Gastroesophageal sphincter (tissue), 4 donors: ENCODE data around the gene RFC2. TPM values are rescaled to one million over a fixed set of nuclear protein-coding genes. Genes with fewer than 3 reads are reported as not detected.

ENCODE experiments used
- ATAC-seq: fragments of 150-250 bp; one replicate; pipeline ENCODE4 v1.9.1; 2016; ENCODE audit warnings: mild to moderate bottlenecking, moderate library complexity
- H3K27ac ChIP-seq, 4 donors: fragments of 200-600 bp; sonication (generic) in 3 of 4; 1 replicate in 3 of 4; 2 replicates in 1 of 4; pipeline ENCODE4 v1.5.1; 2016 to 2019
- H3K27me3 ChIP-seq: fragments of 200-600 bp; sonication (generic); one replicate; pipeline ENCODE4 v1.5.1; 2019
- H3K36me3 ChIP-seq, 2 donors: fragments of 200-600 bp; sonication (generic); one replicate each; pipeline ENCODE4 v1.5.1; 2019; ENCODE audit warnings: control low read depth in 1 of 2
- H3K4me1 ChIP-seq, 3 donors: fragments of 200-600 bp; sonication (generic); 1 replicate in 2 of 3; 2 replicates in 1 of 3; pipeline ENCODE4 v1.5.1; 2016 to 2019; ENCODE audit warnings: control low read depth in 2 of 3
- H3K4me3 ChIP-seq, 2 donors: fragments of 200-600 bp; sonication (generic); one replicate each; pipeline ENCODE4 v1.5.1; 2019; ENCODE audit warnings: mild to moderate bottlenecking in 1 of 2, moderate library complexity in 1 of 2
- H3K9me3 ChIP-seq, 3 donors: fragments of 200-600 bp; sonication (generic); one replicate each; pipeline ENCODE4 v1.5.1; 2017 to 2019; ENCODE audit warnings: control low read depth in 2 of 3
- CTCF ChIP-seq, 4 experiments: fragments of 200-600 bp in 2 of 4; fragments of 450-650 bp in 2 of 4; sonication (generic) in 1 of 4; IDR thresholded peaks; one replicate each; pipeline ENCODE4 v1.5.1; 2017 to 2019; ENCODE audit warnings: antibody characterized with exemption in 4 of 4, mild to moderate bottlenecking in 2 of 4, moderate library complexity in 2 of 4
- EP300 ChIP-seq: sonication (generic); formaldehyde crosslinking; IDR thresholded peaks from one replicate; pipeline ENCODE4 v1.6.1; 2017; ENCODE audit warnings: antibody characterized with exemption, mild to moderate bottlenecking
- POLR2A ChIP-seq, 2 donors: fragments of 450-650 bp; IDR thresholded peaks; one replicate each; pipeline ENCODE4 v1.6.1; 2017; ENCODE audit warnings: antibody characterized with exemption in 2 of 2, mild to moderate bottlenecking in 2 of 2, moderate library complexity in 1 of 2
- POLR2AphosphoS5 ChIP-seq: sonication (generic); formaldehyde crosslinking; IDR thresholded peaks from one replicate; pipeline ENCODE4 v1.6.1; 2017; ENCODE audit warnings: antibody characterized with exemption
- WGBS, 2 donors: methylation state at CpG; one replicate each; pipeline ENCODE4 v1.1.5; 2018; ENCODE audit warnings: low coverage in 1 of 2; 5-methylcytosine and 5-hydroxymethylcytosine counted together
- total RNA-seq, 4 donors: library from RNA; depleted of rRNA; stranded (reverse); fragments of >200 nt; gene quantifications; one replicate each; pipeline ENCODE4 v1.1.0, GENCODE V29; 2016

The RFC2 gene
- total RNA-seq, 4 donors from 2014 or later: 11.3 to 12.2 (median 11.3) TPM

- Histone ChIP-seq H3K27ac (no peak overlapping the region), H3K27me3 (no peaks in the 10 kb centered on the region), H3K4me3 (no peak overlapping the region), H3K4me1 (no peaks in the 10 kb centered on the region), H3K36me3 (peaks cover 5 to 83% of the 10 kb centered on the region in 2 donors), H3K9me3 (no peaks in the 10 kb centered on the region)
- TF ChIP-seq POLR2AphosphoS5 (no peak), POLR2A (IDR thresholded peaks at IDR 0.05) (no peak)
- no peak for ATAC-seq
- 67 to 89% methylated on average over 1 to 13 of the region's 14 CpGs for WGBS, 2 donors
Measured at GRCh38 chr7:74194686-74195085, 59.5 kb downstream of the RFC2 start.

GRCh38 chr7:74193913-74194312 is 60.3 kb downstream of the RFC2 start:
- 83 to 85% methylated on average over 6 to 7 of the region's 7 CpGs for WGBS, 2 donors
- TF ChIP-seq POLR2A (IDR thresholded peaks at IDR 0.05) (no peak), POLR2AphosphoS5 (no peak), CTCF (IDR thresholded peaks at IDR 0.05) (no peak), EP300 (no peak)
- ATAC-seq: no peak

GRCh38 chr7:74193054-74193453 is 61.1 kb downstream of the RFC2 start:
- Histone ChIP-seq H3K27me3 (no peaks in the 10 kb centered on the region), H3K36me3 (peaks cover 5 to 94% of the 10 kb centered on the region in 2 donors), H3K4me1 (peaks cover 0 to 12% (median 7%) of the 10 kb centered on the region in 3 donors), H3K9me3 (no peaks in the 10 kb centered on the region), H3K4me3 (no peak overlapping the region), H3K27ac (no peak overlapping the region)
- no peak for ATAC-seq
- TF ChIP-seq POLR2AphosphoS5 (no peak), CTCF (IDR thresholded peaks at IDR 0.05) (no peak), EP300 (no peak), POLR2A (IDR thresholded peaks at IDR 0.05) (no peak)
- WGBS, 2 donors: 83 to 86% methylated on average over 5 to 8 of the region's 8 CpGs

More at GRCh38 chr7:74193913-74194312, 60.3 kb downstream of the RFC2 start:
- Histone ChIP-seq H3K27ac (no peak overlapping the region), H3K4me1 (peaks cover 0 to 3% (median 0%) of the 10 kb centered on the region in 3 donors), H3K27me3 (no peaks in the 10 kb centered on the region), H3K36me3 (peaks cover 5 to 87% of the 10 kb centered on the region in 2 donors), H3K4me3 (no peak overlapping the region), H3K9me3 (no peaks in the 10 kb centered on the region)

- no peak for ATAC-seq
- peaks cover 2 to 30% (median 21%) of the 10 kb centered on the region in 3 donors for H3K4me1 ChIP-seq
- H3K27me3 ChIP-seq: no peaks in the 10 kb centered on the region
- H3K4me3 ChIP-seq: no peak overlapping the region
- 83% methylated on average over 4 to 9 of the region's 9 CpGs for WGBS, 2 donors
- TF ChIP-seq POLR2A (IDR thresholded peaks at IDR 0.05) (no peak), POLR2AphosphoS5 (no peak), CTCF (IDR thresholded peaks at IDR 0.05) (no peak), EP300 (no peak)
- H3K9me3 ChIP-seq: no peaks in the 10 kb centered on the region
- H3K36me3 ChIP-seq: peaks cover 5 to 84% of the 10 kb centered on the region in 2 donors
- H3K27ac ChIP-seq: no peak overlapping the region
Measured at GRCh38 chr7:74191231-74191630, 63.0 kb downstream of the RFC2 start.

- peaks cover 7 to 40% (median 30%) of the 10 kb centered on the region in 3 donors for H3K4me1 ChIP-seq
Measured at GRCh38 chr7:74190259-74190658, 63.9 kb downstream of the RFC2 start.

More at GRCh38 chr7:74190259-74190658, 63.9 kb downstream of the RFC2 start:
- TF ChIP-seq POLR2A (IDR thresholded peaks at IDR 0.05): no peak
- no peak for TF ChIP-seq EP300
- no peak for TF ChIP-seq POLR2AphosphoS5
- no peak for TF ChIP-seq CTCF (IDR thresholded peaks at IDR 0.05)
- H3K4me3 ChIP-seq: no peak overlapping the region
- 77 to 87% methylated on average over 3 to 4 of the region's 7 CpGs for WGBS, 2 donors
- H3K27me3 ChIP-seq: no peaks in the 10 kb centered on the region
- no peak overlapping the region for H3K27ac ChIP-seq
- H3K9me3 ChIP-seq: no peaks in the 10 kb centered on the region
- no peak for ATAC-seq
- H3K36me3 ChIP-seq: peaks cover 5 to 74% of the 10 kb centered on the region in 2 donors
